GM12892 (cell line): ENCODE results near the gene NPS.

Experiments used
- POLR2A ChIP-seq: IDR thresholded peaks from 2 replicates; pipeline ENCODE4 v1.6.1; 2011; ENCODE audit warnings: low read depth, low read length, control low read depth
- POLR2AphosphoS5 ChIP-seq: IDR thresholded peaks from 2 replicates; pipeline ENCODE4 v1.6.1; 2011; ENCODE audit warnings: low read depth, low read length, control low read depth
- TAF1 ChIP-seq: IDR thresholded peaks from 2 replicates; pipeline ENCODE4 v1.6.1; 2011; ENCODE audit warnings: low read depth, mild to moderate bottlenecking, control low read depth, low read length, borderline replicate concordance

- no peak for TF ChIP-seq POLR2A
- no peak for TF ChIP-seq TAF1
- TF ChIP-seq POLR2AphosphoS5: no peak
Observed at GRCh38 chr10:127571386-127571785, 22.3 kb downstream of the NPS start.
